DMS 273 treated with DMSO at 0.1 percent for 48 hours (cell line): Measurements from ENCODE around the gene CERK.
"Not testable (repeated sequence)": the region's sequence is repeated elsewhere in the genome, so short reads cannot be mapped to it uniquely, and the experiment has no call there.

Experiments used
- DNase-seq: peaks from one replicate; lab custom pipeline; 2025; lab: John Stamatoyannopoulos, UW

Gene CERK

GRCh38 chr22:46646531-46647215 lies 91.4 kb downstream of the CERK start:
- DNase-seq, result no peak

GRCh38 chr22:46642840-46643480 lies 95.1 kb downstream of the CERK start:
- DNase-seq, result not testable (repeated sequence)

GRCh38 chr22:46641811-46642266 lies 96.2 kb downstream of the CERK start:
- DNase-seq, result no peak

GRCh38 chr22:46640293-46641055 lies 97.6 kb downstream of the CERK start:
- DNase-seq, result no peak

- DNase-seq, result no peak
Observed at GRCh38 chr22:46639843-46640242, 98.2 kb downstream of the CERK start.

- no peak for DNase-seq
Observed at GRCh38 chr22:46638601-46639431, 99.2 kb downstream of the CERK start.

GRCh38 chr22:46637711-46638600 lies 100.1 kb downstream of the CERK start:
- no peak for DNase-seq

GRCh38 chr22:46636221-46637002 lies 101.6 kb downstream of the CERK start:
- no peak for DNase-seq

GRCh38 chr22:46635756-46636155 lies 102.3 kb downstream of the CERK start:
- DNase-seq, result no peak

GRCh38 chr22:46634973-46635685 lies 102.9 kb downstream of the CERK start:
- DNase-seq, result not testable (repeated sequence)
